Smooth muscle cell (in vitro differentiated cells): ENCODE data around the gene ATP2A3. TPM values are rescaled to one million over a fixed set of nuclear protein-coding genes. Genes with fewer than 3 reads are reported as not detected.

Source experiments
- DNase-seq: peaks from one replicate; lab custom pipeline; 2025; ENCODE audit not compliant: unreplicated experiment; lab: John Stamatoyannopoulos, UW
- H2AFZ ChIP-seq: fragments of 200-600 bp; sonication (generic); 2 replicates; pipeline ENCODE4 v1.6.0; 2016; ENCODE audit warnings: antibody characterized with exemption, low read depth, mild to moderate bottlenecking
- H3F3A ChIP-seq: fragments of 200-600 bp; sonication (generic); 2 replicates; pipeline ENCODE4 v1.6.0; 2017; ENCODE audit warnings: antibody characterized with exemption, low read depth
- H3K27ac ChIP-seq: fragments of 200-600 bp; sonication (generic); 2 replicates; pipeline ENCODE4 v1.5.1; 2016; ENCODE audit warnings: low read depth, mild to moderate bottlenecking
- H3K27me3 ChIP-seq: fragments of 200-600 bp; sonication (generic); 2 replicates; pipeline ENCODE4 v1.6.1; 2016; ENCODE audit warnings: low read depth, mild to moderate bottlenecking
- H3K36me3 ChIP-seq: fragments of 200-600 bp; sonication (generic); 2 replicates; pipeline ENCODE4 v1.5.1; 2016; ENCODE audit warnings: low read depth
- H3K4me1 ChIP-seq: fragments of 200-600 bp; sonication (generic); 2 replicates; pipeline ENCODE4 v1.5.1; 2016; ENCODE audit warnings: low read depth
- H3K4me2 ChIP-seq: fragments of 200-600 bp; sonication (generic); 2 replicates; pipeline ENCODE4 v1.6.0; 2016; ENCODE audit warnings: mild to moderate bottlenecking
- H3K4me3 ChIP-seq: fragments of 200-600 bp; sonication (generic); 2 replicates; pipeline ENCODE4 v1.5.1; 2016; ENCODE audit warnings: mild to moderate bottlenecking
- H3K79me2 ChIP-seq: fragments of 200-600 bp; sonication (generic); 2 replicates; pipeline ENCODE4 v1.6.0; 2016; ENCODE audit warnings: low read depth, mild to moderate bottlenecking
- H3K9ac ChIP-seq: fragments of 200-600 bp; sonication (generic); 2 replicates; pipeline ENCODE4 v1.6.0; 2016; ENCODE audit warnings: low read depth
- H3K9me3 ChIP-seq: fragments of 200-600 bp; sonication (generic); replicated peaks from 2 replicates; pipeline ENCODE4 v1.5.1; 2016; ENCODE audit warnings: low read depth
- H4K20me1 ChIP-seq: fragments of 200-600 bp; sonication (generic); 2 replicates; pipeline ENCODE4 v1.6.0; 2016; ENCODE audit warnings: low read depth
- CTCF ChIP-seq: fragments of 200-600 bp; sonication (generic); IDR thresholded peaks from 2 replicates; pipeline ENCODE4 v1.5.1; 2017; ENCODE audit warnings: borderline replicate concordance, mild to moderate bottlenecking, antibody characterized with exemption; ENCODE audit not compliant: insufficient read depth, poor library complexity, severe bottlenecking
- WGBS: methylation state at CpG from one replicate; pipeline ENCODE4 v1.1.7; 2016; ENCODE audit warnings: low lambda C conversion rate; 5-methylcytosine and 5-hydroxymethylcytosine counted together
- polyA plus RNA-seq: library from polyadenylated mRNA; unstranded; fragments of >200 nt; fragmentation: Nextera tagmentation; extraction: Ambion mirVana; gene quantifications from 2 replicates; pipeline ENCODE4 v1.2.1, GENCODE V29; 2016
- total RNA-seq: library from RNA; depleted of rRNA; stranded (reverse); fragments of >200 nt; gene quantifications from 2 replicates; pipeline ENCODE4 v1.2.3, GENCODE V29; 2014

ATP2A3 gene
- total and polyA plus RNA-seq, 2 experiments from 2014 or later: 4.2 to 7.8 TPM

DNA sequence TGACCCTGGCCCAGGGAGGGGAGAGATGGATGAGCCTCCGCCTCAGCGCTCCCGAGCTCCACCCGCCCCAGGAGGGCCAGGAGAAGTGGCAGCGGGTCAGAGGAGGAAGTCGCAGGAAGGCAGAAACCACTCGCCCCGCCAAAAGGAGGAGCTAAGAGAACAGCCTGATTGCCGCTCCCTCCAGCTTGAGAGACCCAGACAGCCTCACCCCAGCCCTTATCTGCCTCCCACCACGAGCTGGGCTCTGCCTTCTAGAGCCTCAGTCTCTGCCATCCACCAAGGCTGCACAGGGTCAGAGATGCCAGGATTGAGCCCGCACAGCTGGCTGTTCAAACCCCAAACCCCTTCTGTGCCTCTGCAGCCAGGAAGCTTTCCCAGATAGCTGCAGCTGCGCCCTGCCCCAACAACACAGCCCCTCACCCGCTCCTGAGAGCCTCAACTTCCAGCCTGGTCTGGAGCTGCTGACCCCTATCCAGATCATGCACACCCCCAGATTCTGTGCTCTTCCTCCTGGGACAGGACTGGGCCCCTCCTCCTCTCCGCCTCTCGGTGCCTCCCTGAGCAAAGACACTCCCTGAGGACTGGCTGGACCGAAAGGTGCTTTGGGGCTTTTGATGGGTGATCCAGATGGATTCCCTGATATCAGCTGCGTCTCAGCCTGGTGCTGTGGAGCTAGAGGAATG, 1.0 kb upstream of the ATP2A3 start:
- H3K36me3 ChIP-seq: no peaks in the 10 kb centered on the region
- peaks cover 10% of the 10 kb centered on the region for H3K4me1 ChIP-seq
- H3K9ac ChIP-seq: no peak overlapping the region
- H4K20me1 ChIP-seq: no peaks in the 10 kb centered on the region
- no peaks in the 10 kb centered on the region for H3K79me2 ChIP-seq
- 28% methylated on average over 13 of the region's 17 CpGs for WGBS
- H3K4me3 ChIP-seq: peak overlapping the region; percentile 57
- H3K27ac ChIP-seq: no peak overlapping the region
- H3F3A ChIP-seq: no peaks in the 10 kb centered on the region
- peak overlapping the region; percentile 92 for H3K4me2 ChIP-seq
- no peaks in the 10 kb centered on the region for H3K9me3 ChIP-seq
- no peak for TF ChIP-seq CTCF
- H3K27me3 ChIP-seq: peaks cover 41% of the 10 kb centered on the region
- peak overlapping the region; percentile 89 for H2AFZ ChIP-seq
- DNase-seq: no peak

DNA sequence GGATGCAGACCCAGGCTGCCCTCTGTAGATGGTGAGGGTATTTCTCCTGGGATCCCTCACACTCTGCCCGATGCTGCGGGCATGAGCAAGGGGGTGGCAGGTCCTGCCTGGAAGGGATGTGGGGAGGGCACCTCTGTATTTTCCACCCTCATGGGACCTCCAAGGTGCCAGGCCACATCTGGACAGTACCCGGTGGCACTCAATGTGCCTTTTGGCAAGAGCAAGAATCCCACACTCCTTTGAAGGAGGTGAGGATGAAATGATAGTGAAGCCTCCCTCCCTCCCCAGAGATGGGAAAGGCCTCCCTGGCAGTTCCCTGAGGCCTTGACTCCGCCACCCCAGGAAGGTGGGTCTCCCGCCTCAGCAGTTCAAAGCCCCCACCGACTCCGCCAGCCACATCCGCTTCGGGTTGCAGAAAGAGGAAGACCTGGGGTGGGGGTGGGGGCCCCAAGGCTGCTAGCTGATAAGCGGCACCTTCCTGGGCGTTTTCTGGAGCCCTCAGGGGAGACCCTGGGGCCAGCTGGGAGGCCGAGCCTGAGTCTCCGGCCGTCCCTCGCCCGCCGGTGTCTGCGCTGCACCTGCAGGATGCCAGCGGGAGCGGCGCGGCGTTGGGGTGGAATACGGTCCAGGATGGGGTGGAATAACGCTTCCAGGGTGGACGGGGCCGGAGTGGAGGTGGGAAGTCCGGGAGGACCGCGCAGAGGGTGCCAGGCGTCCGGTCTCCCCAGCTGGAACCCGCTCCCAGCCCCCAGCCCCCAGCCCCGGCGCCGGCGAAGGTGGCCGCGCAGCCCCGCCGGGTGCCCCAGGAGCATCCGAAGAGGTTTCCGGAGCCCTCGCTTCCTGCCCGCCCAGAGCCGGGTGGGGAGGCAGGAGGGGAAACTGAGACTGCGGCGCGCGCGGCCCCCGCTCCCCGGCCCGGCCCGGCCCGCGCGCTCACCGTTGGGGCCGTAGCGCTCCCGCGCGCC, 718 bp downstream of the ATP2A3 start:
- H3K9ac ChIP-seq: no peak overlapping the region
- no peak for DNase-seq
- WGBS: 15% methylated on average over 45 of the region's 64 CpGs
- no peaks in the 10 kb centered on the region for H3K9me3 ChIP-seq
- H3K4me3 ChIP-seq: no peak overlapping the region
- H3K4me2 ChIP-seq: no peak overlapping the region
- peaks cover 41% of the 10 kb centered on the region for H3K27me3 ChIP-seq
- H3K79me2 ChIP-seq: no peaks in the 10 kb centered on the region
- H4K20me1 ChIP-seq: no peaks in the 10 kb centered on the region
- H3K36me3 ChIP-seq: no peaks in the 10 kb centered on the region
- peaks cover 10% of the 10 kb centered on the region for H3K4me1 ChIP-seq
- no peaks in the 10 kb centered on the region for H3F3A ChIP-seq
- no peak for TF ChIP-seq CTCF
- H2AFZ ChIP-seq: no peak overlapping the region
- H3K27ac ChIP-seq: no peak overlapping the region

DNA sequence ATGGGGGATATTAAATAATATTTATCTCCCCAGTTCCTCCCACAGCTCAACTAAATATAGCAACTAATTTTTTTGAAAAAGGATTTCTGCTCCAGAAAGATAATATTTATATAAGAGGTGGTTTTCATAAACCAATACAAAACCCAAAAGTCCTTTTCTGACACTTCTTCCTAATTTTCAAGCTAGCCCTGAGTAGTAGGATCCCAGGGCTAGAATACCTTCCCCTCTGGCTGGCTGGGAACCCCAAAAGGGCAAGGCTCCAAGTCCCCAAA, 1.3 kb downstream of the ATP2A3 start:
- Histone ChIP-seq H3K4me3 (no peak overlapping the region), H3F3A (no peaks in the 10 kb centered on the region), H3K4me1 (peaks cover 10% of the 10 kb centered on the region), H3K9ac (no peak overlapping the region), H3K79me2 (no peaks in the 10 kb centered on the region), H4K20me1 (no peaks in the 10 kb centered on the region), H3K27ac (no peak overlapping the region), H3K27me3 (peaks cover 41% of the 10 kb centered on the region), H3K4me2 (no peak overlapping the region), H3K36me3 (no peaks in the 10 kb centered on the region), H2AFZ (no peak overlapping the region), H3K9me3 (no peaks in the 10 kb centered on the region)
- no peak for DNase-seq
- no peak for TF ChIP-seq CTCF
